Ammon's horn (tissue), 1 donor: Measurements from ENCODE around the gene FXYD6.
A peak's percentile ranks its signal among the peaks of the same experiment; 100 is the strongest.

Experiments used
- DNase-seq: peaks from one replicate; pipeline ENCODE4 v3.0.0-alpha.2; 2016; ENCODE audit warnings: low spot score

FXYD6 gene

DNA sequence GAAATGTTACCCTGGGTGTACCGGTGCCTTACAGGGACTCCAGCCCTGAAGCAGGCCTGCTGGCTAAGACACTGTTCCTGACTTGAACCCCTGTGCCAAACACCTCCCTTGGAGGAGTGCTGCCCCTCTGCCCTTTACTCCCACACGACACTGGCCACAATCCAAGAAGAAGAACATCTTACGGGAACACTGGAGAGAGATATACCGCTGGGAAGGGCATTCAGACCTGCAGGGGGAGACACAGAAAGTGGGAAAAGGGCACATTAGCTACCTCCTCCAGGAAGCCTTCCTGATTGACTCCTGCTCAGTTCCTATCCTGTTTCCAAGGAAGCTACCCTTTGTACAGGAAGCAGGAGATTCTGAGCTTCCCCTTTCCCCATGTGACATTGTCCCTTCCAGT lies 34.1 kb upstream of the FXYD6 start:
- no peak for DNase-seq

DNA sequence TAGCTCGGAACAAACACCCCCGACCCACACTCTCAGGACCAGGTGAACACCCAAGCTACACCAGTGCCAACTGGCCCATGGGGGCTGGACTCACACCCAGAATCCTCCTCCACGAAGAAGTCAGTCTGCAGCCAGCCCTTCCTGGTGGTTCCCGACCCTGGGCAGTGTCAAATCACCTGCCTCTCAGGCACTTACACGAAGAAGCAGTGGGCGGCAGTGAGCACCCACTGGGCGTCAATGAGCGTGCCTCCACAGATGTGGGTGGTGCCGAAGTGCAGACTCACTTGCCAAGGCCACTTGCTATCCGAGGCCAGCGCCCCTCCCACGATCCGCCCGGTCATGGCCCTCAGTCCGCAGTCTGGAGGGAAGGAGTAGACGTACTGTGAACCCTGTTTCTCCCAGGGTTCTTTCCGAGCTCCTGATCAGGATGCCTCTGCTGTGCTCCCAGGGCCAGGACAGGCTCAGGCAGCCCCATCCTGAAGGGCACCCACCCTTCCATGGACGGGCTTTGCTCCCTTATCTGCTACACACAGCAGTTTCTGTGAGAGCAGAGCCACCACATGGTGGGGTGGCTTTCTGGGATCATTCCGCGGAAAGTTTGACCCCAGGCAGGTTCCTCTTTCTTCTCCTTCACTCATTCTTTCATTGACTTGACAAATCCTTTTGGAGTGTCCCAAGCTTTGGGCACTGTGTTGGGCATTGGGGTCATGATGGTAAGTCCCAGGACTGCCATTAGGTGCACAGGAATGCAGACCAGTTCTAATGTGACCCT lies 33.3 kb upstream of the FXYD6 start:
- DNase-seq, result no peak

DNA sequence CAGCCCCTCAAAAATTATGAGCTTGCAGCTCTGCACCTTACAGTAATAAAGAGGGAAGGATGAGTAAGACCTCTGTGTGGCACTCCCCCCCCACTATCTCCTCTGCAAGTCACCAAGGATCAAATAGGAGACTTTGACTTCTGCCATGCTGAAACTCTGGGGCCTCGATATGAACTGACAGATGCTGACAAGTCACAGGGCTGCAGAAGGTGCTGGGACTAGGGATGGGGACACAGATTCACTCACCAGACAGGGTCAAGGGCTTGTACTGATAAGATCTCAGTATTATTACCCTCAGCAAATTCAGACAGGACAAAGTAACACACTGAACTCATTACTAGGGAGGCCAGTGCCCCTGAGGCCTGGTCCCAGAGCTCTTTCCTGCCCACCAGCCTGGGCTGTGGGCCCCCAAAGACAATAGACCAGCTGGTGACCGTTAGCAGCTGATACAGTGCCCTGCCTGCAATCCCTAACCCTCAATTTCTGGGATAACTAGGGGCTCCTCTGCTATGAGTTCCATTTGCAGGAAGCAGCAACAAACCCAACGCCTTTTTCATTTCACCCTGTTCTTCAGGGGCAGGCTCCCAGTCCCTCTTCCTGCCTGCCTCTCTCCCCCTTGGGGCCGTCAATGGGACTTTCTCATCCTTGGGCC lies 32.6 kb upstream of the FXYD6 start:
- DNase-seq, result no peak

DNA sequence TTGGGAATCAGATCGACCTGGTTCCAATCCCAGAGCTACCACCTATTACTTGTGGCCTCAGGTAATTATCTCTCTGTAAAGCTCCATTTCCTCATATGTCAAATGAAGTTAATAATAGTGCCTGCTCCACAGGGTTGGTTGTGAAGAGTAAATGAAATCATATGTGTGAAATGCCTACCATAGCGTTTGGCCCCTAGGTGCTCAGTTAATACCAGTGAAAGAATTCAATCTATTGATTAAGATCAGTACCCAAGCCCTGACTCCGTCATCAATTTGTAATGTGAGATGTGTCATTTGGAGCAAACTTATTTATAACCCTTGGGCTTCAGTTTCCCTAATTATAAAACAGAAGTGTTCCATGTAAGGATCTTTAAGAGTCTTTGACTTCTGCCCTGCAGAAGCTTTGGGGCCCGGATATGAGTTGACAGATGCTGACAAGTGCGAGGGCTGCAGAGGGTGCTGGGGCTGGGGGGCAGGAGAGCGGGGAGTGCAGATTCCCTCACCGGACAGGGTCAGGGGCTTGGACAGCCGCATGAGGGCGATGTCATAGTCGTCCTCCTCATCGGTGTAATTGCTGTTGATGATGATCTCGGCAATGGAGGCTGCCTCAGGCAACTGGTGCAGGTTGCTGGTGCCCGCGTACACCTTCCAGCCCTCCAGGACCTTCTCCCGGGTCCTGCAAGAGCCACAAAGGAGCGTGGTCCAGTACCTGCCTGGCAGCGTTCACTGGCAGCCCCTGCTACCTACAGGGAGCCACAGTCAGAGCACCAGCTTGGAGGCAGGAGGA lies 31.8 kb upstream of the FXYD6 start:
- no peak for DNase-seq

DNA sequence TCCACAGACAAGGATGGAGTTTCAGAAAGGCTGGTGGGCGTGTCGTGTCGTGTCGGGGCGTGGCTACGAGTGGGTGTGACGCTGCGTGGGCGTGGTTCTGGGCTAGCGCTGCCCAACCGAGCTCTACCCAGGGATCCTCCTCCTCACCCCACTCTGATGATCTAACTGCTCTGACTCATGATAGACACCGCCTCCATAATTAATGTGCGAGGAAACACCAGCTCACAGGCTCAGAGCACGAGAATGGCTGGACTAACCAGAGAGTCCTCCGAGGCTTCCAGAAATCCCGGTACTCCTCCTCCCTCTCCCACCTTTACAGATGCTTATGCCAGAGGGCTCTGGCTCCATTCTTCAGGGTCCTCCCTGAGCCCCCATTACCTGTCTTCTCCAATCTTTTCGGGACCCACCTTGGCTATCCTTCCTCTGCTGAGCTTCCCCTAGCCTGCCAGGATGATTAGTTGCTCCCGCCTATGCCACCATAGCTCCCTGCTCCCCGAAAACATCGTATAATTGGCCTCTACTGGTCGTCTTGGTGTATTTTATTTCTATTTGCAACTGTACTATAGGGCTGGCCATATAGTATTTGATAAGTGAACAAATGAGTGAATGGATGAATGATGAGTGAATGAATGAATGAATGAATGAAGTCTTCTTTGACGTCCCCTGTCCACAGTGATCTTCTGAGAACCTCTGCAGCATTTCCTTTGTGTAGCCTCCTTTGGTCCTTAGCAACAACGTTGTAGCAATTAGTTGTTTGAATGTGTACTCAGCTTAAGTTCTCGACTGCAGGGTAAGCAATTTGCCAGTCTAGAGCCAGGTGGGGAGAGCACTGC lies 31.0 kb upstream of the FXYD6 start:
- peak; percentile 84 for DNase-seq

DNA sequence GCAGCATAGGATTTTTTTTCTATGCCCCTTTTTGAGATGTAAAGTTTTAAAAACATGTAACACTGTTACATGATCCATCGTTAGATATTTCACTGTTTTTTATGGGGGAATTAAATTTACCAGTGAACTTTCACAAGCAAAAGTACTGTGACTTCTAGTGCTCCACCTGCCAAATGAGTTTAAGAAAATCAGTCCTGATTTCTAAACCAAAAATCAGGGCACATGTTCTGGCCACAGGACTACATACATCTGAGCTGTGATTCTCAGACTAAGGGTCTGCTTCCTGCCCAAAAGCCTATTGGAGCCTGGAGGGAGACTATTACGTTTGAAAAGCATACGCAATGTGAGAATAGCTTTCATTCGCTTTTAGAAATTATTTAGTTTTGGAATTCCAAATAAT lies 30.3 kb upstream of the FXYD6 start:
- no peak for DNase-seq

DNA sequence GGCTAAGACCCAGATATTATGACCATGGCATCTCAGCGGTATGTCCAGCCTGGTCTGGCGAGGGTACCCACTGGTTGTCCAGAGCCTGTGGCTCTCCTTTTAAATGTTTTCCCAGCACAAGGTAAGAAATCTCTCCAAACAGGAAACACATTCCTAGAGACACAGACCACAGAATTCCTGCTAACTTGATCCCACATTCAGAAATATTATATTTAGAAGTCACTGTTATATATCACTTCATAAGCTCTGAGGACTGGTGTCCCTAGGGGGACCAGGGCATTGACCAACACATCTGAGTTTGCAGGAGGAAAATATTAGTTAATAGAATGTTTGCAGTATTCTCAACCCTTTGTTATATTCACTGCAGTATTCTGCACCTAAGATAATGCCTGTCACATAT lies 29.7 kb upstream of the FXYD6 start:
- no peak for DNase-seq

DNA sequence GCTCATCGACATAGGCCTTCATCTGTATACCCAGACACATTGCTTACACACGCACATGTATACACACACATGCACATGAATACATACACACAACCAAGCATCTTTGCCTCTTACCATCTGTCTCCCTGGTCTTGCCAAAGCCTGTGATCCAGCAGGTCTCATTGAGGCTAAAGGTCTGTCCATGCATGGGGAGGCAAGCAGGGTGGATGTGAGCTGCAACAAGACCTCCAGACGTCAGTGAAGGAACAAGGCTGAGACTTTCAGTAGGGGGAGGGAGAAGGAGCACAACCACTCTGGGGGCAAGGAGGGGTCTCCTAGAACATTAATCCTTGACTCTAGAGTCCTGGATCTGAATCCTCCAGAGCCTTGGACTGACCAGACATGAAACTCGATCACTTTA lies 29.1 kb upstream of the FXYD6 start:
- no peak for DNase-seq

DNA sequence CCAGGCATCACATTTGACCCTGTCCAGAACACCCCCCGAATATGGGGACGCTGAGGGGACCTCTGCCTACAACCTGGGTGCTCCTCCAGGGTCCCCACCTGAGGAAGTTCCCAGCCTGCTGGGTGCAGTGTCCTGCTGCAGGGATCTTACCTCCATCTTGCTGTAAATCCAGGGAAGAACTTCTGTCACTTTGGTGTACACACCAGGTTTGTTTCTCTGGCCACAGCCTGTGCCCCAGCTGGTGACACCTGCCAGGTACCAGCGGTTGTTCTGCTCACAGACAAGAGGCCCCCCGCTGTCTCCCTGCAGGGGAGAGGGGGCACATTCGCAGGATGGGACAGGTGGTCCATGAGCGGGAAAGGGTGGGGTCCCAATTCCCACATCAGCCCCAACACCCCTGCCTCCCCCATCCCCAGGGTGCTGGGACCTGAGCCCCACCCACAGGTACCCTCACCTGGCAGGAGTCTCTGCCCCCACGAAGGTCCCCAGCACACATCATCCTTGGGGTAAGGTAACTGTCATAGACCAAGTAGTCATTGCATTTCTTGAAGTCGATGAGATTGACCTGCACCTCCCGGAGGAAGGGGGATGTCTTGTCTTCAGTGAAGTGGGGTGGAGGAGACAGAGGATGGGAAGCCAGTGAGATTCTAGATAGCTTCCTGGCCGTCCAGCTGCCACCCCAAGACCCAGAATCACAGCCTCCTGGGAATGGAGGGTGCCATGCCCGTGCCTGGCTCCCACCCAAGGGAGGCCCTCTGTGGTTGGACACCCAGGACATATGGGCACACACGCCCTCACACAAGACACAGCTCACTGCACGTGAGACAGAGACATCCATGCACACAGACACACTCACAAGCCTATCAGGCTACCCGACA lies 27.3 kb upstream of the FXYD6 start:
- DNase-seq, result no peak

DNA sequence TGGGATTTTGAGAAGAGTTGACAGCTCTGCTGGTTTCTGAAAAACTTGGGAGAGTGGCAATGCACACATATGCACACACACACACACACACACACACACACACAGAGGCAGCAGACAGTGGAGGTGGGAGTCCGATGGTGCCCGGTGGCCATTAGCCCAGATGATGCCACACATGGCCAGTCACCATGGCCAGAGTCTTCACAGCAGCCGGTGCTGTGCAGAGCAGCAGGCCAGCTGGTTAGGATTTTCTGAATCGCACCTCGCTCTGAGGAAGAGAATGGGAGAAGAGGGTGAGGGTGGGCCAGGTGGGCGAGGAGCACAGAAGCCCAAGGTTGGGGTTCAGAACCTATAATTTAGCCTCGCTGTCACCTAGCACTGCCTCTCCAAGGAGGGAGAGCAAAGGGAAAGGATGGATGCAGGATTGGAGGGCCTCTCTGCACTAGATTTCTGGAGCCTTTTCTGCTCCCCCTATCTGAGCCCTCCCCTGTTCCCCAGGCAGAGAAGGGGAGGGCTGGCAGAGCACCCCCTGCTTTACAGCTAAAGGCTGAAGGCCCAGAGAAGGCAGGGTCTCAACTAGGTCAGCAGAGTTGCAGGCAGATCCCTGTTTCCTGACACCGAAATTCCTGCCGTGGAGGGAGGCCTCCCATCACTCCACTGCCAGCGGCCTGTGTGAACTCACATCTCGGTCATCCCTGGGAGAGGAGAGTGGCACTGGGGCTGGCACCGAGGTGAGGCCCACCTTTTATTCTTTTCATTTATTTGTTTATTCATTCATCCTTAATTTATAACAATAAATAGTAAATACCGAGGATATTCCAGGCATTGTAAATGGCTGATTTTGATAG lies 25.8 kb upstream of the FXYD6 start:
- DNase-seq, result no peak

DNA sequence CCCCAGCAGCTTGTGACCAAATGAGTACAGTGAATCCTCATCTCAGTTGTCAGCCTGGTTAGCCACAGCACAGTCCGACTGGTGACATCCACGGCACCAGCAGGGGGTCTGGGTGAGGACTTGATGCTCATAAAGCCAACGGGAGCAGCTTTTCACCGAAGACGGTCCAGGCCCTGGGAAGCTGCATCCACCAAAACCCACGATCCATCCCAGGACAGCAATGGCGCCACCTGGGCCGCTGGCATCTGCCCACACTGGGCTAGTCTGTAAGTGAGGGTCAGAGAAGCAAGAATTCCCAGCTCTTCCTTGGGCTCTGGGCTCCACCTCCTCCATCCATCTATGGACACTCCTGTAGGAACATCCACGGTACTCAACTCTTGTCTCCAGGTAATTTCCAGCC lies 25.1 kb upstream of the FXYD6 start:
- DNase-seq, result no peak

DNA sequence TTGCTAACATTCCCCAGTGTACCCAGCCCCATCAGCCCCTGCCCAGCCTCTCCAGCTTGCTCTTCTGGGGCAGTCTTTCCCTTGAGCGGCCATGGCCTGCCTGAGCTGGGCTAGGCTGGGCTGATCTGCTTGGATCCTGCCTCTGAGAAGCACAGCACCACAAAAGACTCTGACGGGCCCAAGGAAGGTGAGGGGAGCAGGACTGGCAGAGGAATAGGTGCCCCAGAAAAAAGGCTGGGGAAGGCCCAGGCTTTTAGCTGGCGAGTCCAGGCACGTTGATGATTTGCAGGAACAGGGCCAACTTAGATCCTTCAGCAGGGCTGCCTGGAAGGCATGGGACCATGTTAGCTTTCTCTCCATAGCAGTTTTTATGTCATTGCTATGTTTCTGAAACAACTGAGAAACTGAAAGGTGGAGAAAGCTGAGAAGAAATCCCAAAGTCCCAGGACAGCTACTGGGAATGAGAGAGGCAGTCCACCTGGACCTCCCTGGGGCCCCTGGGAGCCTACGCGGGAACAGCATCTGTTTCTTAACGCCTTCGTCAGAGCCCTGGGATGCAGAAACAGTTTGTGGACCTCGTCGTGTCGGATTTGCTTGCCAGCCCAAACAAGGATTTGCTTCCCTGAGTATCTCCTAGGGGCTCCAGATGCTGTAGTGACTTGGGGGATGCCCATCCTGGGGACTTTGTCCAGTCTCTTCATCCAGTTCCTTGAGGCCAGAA lies 24.4 kb upstream of the FXYD6 start:
- no peak for DNase-seq

DNA sequence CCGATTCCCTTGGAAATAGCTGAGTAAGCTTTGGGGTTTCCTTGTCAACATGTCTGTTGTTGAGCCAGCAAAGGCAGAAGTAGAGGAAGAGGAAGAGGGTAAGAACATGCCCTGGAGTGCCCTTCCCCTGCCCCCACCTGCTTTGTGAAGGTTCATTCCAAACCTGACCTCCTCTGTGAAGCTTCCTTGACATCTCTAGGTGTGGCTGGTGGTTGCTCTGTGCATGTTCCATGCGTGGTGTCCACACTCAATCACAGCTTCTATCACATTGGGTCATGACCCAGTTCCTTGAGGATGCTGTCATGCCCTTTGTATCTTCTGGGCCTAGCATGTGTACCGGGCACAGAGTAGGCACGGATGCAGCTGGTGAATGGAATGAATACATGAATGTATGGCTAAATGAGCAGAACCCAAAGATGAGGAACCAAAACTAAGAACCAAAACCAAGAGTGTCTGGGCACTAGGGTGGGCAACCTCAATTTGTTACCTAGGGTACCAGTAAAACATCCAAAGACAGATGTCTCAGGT lies 23.7 kb upstream of the FXYD6 start:
- DNase-seq, result no peak

DNA sequence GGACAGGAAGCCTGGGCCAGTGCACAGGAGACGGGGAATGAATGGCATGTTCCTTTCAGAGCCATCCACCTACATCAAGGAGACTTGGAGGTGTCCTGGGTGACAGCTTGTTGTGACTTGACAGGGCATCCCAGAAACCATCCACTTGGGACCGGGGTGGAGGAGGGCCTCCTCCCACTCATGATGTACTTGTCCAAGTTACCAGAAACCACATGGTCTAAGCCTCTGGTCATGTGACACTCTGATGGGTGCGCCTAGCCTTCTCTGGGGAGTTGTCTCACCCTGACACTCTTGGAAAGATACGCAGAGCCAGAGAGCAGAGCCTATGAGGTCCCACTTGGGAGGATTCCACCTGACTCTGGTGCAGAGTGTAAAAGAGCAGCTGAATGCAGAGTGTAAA lies 21.6 kb upstream of the FXYD6 start:
- no peak for DNase-seq

DNA sequence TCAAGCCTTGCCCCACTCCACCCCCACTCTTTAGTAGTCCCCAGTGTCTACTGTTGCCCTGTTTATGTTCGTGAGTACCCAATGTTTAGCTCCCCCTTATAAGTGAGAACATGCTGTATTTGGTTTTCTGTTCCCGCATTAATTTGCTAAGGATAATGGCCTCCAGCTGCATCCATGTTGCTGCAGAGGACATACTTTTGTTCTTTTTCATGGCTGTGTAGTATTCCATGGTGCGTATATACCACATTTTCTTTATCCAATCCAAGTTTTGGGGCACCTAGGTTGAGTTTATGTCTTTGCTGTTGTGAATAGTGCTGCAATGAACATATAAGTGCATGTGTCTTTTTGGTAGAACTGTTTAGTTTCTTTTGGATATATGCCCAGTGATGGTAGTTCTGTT lies 16.2 kb upstream of the FXYD6 start:
- no peak for DNase-seq

DNA sequence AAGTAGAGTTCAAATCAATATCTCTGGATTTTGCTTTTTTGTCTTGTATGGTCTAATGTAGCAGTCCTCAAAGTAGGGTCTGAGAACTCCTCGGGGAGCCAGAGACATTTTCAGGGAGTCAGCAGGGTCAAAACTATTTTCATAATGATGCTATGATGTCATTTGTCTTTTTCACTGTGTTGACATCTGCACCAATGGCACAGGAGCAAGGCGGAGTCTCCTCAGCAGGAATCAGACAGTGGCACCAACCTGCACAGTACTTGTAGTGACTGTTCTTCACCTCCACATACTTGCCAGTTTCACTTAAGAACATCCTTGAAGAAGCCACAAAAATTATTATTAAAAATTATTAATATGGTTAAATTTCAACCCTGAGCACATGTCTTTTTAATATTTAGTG lies 14.9 kb upstream of the FXYD6 start:
- DNase-seq, result no peak

DNA sequence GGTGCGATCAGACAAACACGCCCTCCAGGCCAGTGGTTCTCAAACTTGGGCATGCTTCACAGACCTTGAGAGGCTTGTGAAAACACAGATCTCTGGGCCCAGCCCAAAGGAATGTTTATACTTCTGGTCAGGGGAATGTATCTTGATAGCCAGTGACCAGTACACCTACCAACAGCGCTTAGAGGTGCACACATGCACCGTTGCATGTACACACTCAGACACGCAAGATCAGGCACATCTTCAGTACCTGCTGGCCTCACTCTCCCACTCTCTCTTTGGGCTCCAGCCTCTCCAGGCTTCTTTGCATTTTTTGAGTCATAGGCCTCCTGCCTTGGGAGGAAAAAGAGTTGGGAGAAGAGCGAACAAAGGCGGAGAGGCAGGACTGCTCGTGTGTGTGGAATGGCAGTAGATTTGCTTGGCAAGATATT lies 11.7 kb upstream of the FXYD6 start:
- DNase-seq, result no peak

DNA sequence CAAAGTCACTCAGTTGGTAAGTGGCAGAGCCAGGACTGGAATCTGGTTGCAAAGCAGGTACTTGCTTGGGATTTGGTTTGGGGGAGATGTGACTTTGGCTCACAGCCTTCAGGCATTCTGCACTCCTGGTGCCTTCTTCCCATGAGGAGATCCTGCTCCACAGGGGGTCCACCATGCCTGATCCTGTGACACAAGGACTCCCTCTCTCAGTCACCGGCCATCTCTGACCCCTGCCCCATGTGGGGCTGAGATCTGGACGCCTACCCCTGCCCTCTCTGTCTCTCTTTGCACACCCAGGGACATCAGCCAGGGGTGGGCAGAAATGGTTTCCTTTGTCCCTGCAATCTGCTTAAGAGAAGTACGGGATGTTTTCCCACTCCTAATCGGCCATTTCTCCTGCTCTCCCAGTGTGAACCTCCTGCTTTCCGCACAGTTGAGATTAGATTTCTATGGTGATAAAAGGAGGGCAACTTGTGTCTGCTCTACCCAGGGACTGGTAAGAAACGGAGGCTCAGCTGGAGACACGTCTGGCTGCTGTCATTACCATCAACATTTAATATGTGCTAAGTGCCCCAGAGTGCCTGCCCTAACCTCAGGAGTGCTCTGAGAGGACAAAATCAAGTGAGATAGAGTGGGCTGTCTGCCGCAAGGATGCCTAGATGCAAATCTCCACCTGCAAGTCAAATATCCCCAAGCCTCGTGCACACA lies 11.1 kb upstream of the FXYD6 start:
- DNase-seq, result no peak

DNA sequence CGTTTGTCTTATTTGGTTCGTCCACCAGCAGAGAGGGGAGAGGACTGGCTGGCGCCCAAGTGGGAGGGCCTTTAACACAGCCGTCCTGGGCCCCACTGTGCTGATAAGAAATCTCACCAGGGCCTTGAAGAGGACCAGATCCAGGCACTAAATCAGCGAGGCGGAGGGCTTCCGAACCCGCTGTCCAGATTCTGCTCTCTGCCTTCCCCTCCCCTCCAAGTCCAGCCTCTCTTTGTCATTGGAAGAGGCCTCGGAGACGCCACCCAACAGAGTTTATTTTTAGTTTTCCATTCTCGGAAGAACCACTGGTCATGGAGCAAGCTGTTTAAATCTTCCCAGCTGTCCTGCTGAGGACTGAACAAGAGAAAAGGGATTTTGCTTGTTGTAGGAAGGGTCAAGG lies 9.3 kb upstream of the FXYD6 start:
- no peak for DNase-seq
